Neural crest cell (in vitro differentiated cells): Measurements from ENCODE around the gene SERGEF. TPM values are rescaled to one million over a fixed set of nuclear protein-coding genes. Genes with fewer than 3 reads are reported as not detected.

Source experiments
- DNase-seq: peaks from one replicate; pipeline ENCODE4 v3.0.0; 2021; ENCODE audit warnings: low read depth, mixed read lengths, low spot score
- H3K27ac Mint-ChIP-seq: one replicate; pipeline ENCODE4 v1.8.0; 2021; ENCODE audit warnings: mild to moderate bottlenecking, mixed read lengths; ENCODE audit not compliant: unreplicated experiment
- H3K27me3 Mint-ChIP-seq: 2 replicates; pipeline ENCODE4 v1.8.0; 2021; ENCODE audit warnings: low read depth, mild to moderate bottlenecking, mixed read lengths
- H3K36me3 Mint-ChIP-seq: 2 replicates; pipeline ENCODE4 v1.8.0; 2021; ENCODE audit warnings: low read depth, mild to moderate bottlenecking, mixed read lengths
- H3K4me1 Mint-ChIP-seq: 2 replicates; pipeline ENCODE4 v1.8.0; 2021; ENCODE audit warnings: mixed read lengths
- H3K4me3 Mint-ChIP-seq: one replicate; pipeline ENCODE4 v1.8.0; 2021; ENCODE audit warnings: mild to moderate bottlenecking, mixed read lengths
- H3K9me3 Mint-ChIP-seq: 2 replicates; pipeline ENCODE4 v1.8.0; 2021; ENCODE audit warnings: mixed read lengths
- total RNA-seq: library from RNA; stranded (reverse); gene quantifications from 2 replicates; pipeline ENCODE4 v1.2.1, GENCODE V29; 2021
- TF ChIP-seq, protein P1 (sequence below): fragments of 200-600 bp; sonication (generic); conservative IDR thresholded peaks from 2 replicates; pipeline ENCODE4 v1.5.0; 2021; ENCODE audit warnings: antibody characterized with exemption, mild to moderate bottlenecking

The SERGEF gene
- total RNA-seq, 1 donor from 2014 or later: 29.6 TPM

GRCh38 chr11:17840101-17840548, 172.7 kb downstream of the SERGEF start:
- Mint-ChIP-seq H3K4me3 (no peak overlapping the region), H3K36me3 (no peaks in the 10 kb centered on the region), H3K27me3 (no peaks in the 10 kb centered on the region), H3K9me3 (no peaks in the 10 kb centered on the region), H3K27ac (no peak overlapping the region), H3K4me1 (no peaks in the 10 kb centered on the region)
- TF ChIP-seq, protein P1, sequence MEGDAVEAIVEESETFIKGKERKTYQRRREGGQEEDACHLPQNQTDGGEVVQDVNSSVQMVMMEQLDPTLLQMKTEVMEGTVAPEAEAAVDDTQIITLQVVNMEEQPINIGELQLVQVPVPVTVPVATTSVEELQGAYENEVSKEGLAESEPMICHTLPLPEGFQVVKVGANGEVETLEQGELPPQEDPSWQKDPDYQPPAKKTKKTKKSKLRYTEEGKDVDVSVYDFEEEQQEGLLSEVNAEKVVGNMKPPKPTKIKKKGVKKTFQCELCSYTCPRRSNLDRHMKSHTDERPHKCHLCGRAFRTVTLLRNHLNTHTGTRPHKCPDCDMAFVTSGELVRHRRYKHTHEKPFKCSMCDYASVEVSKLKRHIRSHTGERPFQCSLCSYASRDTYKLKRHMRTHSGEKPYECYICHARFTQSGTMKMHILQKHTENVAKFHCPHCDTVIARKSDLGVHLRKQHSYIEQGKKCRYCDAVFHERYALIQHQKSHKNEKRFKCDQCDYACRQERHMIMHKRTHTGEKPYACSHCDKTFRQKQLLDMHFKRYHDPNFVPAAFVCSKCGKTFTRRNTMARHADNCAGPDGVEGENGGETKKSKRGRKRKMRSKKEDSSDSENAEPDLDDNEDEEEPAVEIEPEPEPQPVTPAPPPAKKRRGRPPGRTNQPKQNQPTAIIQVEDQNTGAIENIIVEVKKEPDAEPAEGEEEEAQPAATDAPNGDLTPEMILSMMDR: no peak
- DNase-seq: no peak

DNA sequence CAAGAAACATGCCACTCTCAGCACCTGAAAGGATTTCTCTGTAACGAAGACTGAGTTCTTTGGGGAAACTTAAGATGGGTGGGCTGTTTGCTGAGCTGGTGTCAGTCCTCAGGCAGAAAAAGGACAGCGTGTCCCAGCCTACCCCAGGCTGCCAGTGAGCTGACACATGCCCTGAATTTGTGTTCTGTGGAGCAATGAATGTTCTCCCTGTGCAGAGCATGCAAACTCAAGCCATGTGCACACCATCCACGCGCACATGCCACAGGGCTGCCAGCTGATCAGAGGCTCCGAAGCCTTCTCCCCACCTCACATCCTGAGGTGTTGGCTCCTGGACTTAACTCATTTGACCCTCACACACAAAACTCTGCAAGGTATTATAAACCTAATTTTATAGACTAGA, 173.4 kb downstream of the SERGEF start:
- Mint-ChIP-seq H3K36me3 (no peaks in the 10 kb centered on the region), H3K4me3 (no peak overlapping the region), H3K27ac (no peak overlapping the region), H3K9me3 (no peaks in the 10 kb centered on the region), H3K4me1 (no peaks in the 10 kb centered on the region), H3K27me3 (no peaks in the 10 kb centered on the region)
- TF ChIP-seq, protein P1: no peak
- no peak for DNase-seq

- no peaks in the 10 kb centered on the region for H3K36me3 Mint-ChIP-seq
- no peak overlapping the region for H3K4me3 Mint-ChIP-seq
- no peak for DNase-seq
- H3K9me3 Mint-ChIP-seq: no peaks in the 10 kb centered on the region
- TF ChIP-seq, protein P1: no peak
- H3K27me3 Mint-ChIP-seq: no peaks in the 10 kb centered on the region
- H3K27ac Mint-ChIP-seq: no peak overlapping the region
- no peaks in the 10 kb centered on the region for H3K4me1 Mint-ChIP-seq
Measured at GRCh38 chr11:17838102-17838501, 174.7 kb downstream of the SERGEF start.

- Mint-ChIP-seq H3K4me1 (no peaks in the 10 kb centered on the region), H3K9me3 (no peaks in the 10 kb centered on the region)
Measured at GRCh38 chr11:17831883-17832282, 181.0 kb downstream of the SERGEF start.

DNA sequence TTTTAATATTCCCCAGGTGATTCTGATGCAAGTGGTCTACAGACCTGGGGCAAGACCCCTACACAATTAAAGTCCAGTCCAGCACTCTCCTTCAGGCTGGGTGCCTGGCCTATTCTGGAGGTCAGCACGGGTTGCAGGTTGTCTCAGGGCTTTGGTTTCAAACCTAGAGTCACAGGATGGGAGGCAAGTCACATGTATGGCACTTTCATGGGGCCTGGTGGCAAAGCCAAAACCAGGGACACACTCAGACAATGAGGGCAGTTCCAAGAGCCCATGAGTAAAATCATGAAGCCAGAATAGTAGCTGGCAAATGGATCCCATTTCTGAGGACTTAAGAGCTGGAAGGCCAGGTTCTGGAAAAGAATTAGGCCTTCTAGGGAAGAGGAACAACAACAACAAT, 181.6 kb downstream of the SERGEF start:
- H3K4me1 Mint-ChIP-seq: no peaks in the 10 kb centered on the region
- no peaks in the 10 kb centered on the region for H3K36me3 Mint-ChIP-seq
- H3K27me3 Mint-ChIP-seq: no peaks in the 10 kb centered on the region
- H3K4me3 Mint-ChIP-seq: no peak overlapping the region
- DNase-seq: no peak
- TF ChIP-seq, protein P1: no peak
- H3K9me3 Mint-ChIP-seq: no peaks in the 10 kb centered on the region
- no peak overlapping the region for H3K27ac Mint-ChIP-seq

More at GRCh38 chr11:17831883-17832282, 181.0 kb downstream of the SERGEF start:
- Mint-ChIP-seq H3K27me3 (no peaks in the 10 kb centered on the region), H3K4me3 (no peak overlapping the region), H3K36me3 (no peaks in the 10 kb centered on the region), H3K27ac (no peak overlapping the region)
- no peak for DNase-seq
- TF ChIP-seq, protein P1: no peak
